GM18951 (cell line): ENCODE results near the gene AAR2.

ENCODE experiments used
- POLR2A ChIP-seq: IDR thresholded peaks from 4 replicates; pipeline ENCODE4 v1.6.1; 2011; ENCODE audit warnings: mild to moderate bottlenecking; ENCODE audit not compliant: insufficient read length, insufficient read depth; ENCODE audit errors: extremely low read depth
- in situ Hi-C: fragments of 300-500 bp; cut with MboI; formaldehyde crosslinking; loops from one replicate; pipeline ENCODE4 v1.12.0; 2022; ENCODE audit warnings: low sequenced_read_pairs, mixed read lengths, inconsistent platforms; ENCODE audit not compliant: unreplicated experiment

Gene AAR2

DNA sequence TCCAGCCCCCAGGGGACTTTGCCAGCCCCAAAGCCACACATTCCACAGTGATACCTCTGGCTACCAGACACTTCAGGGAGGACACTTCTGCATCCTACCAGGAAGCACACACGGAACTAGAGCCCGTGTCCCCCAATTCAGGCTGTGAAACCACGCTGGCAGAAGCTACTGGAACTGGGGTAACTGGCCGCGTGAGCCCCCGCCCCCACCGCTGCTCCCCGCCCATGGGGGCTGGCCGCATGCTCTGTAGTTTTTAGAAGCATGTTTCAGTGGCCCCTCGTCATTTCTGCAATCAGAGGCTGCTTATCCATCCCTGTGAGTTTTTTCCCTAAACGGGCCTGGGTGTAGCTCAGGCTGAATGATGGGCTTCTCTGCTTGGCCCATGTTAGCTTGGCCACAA is 28.7 kb upstream of the AAR2 start:
- in situ Hi-C loops: loop anchor here (10.0 kb wide), 1 partner anchor 227 kb away; no protein-coding TSS in a partner anchor

DNA sequence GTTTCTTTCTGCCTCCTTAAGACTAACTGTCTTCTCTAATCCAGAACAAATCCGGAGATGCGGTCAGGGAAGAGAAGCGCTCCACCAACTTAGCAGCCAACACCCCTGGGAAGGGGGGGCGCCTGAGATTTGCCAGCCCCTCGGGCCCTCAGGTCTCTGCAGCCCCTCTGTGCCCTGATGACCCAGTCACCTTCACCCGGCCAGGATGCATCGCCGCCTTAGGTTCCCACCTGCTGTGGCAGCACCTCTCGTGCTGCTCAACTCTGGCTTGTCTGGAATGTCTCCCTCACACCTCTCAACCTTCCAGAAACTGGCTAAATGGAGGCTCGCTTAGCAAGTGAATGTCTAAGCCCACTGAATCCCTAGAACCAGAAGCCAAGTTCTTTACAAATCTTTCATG is 28.0 kb upstream of the AAR2 start:
- in situ Hi-C loops: loop anchor here (10.0 kb wide), 1 partner anchor 227 kb away; no protein-coding TSS in a partner anchor
- no peak for TF ChIP-seq POLR2A

More for the DNA sequence above, 28.7 kb upstream of the AAR2 start:
- TF ChIP-seq POLR2A: no peak

DNA sequence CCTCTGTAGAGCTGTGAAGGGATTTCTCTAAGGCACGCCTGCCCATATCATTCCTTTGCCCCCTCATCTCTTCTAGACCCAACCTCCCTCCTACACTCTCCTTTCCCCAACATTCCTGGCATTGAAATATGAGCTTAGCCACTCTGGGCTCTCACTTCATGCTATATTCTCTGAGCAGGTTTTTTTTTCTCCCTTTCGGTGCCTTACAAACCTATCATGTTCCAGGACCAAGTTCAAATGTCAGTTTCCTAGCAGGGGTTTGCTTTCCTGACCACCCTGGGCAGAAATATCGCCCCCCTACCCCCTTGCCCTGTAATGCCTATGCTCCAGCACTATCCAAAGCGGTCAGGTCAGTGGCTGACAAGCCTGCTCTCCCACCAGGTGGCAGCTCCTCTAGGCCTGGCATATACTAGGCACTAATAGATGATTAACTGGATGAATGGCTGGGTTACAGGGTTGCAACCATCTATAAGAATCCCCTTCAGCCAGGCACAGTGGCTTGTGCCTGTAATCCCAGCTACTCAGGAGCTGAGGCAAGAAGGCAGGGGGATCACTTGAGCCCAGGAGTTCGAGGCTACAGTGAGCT is 25.7 kb upstream of the AAR2 start:
- TF ChIP-seq POLR2A: no peak
- in situ Hi-C loops: no loop called here

DNA sequence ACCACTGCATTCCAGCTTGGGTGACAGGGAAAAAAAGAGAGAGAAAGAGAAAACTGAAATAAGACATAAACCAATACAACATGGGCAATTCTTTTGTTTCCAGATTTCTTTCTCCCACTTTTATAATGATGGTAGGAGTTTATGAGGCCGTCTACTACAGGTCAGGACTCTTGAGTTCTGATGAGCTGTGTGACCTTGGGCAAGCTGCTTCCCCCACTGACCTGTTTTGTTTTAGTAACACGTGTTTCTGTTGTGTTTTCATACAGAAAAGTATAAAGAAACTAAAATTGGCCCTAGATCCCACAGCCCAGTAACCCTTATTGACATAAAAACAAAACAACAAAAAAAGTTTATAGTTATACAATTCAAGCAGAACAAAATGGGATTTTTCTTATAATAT is 22.9 kb upstream of the AAR2 start:
- in situ Hi-C loops: no loop called here
- TF ChIP-seq POLR2A: no peak

DNA sequence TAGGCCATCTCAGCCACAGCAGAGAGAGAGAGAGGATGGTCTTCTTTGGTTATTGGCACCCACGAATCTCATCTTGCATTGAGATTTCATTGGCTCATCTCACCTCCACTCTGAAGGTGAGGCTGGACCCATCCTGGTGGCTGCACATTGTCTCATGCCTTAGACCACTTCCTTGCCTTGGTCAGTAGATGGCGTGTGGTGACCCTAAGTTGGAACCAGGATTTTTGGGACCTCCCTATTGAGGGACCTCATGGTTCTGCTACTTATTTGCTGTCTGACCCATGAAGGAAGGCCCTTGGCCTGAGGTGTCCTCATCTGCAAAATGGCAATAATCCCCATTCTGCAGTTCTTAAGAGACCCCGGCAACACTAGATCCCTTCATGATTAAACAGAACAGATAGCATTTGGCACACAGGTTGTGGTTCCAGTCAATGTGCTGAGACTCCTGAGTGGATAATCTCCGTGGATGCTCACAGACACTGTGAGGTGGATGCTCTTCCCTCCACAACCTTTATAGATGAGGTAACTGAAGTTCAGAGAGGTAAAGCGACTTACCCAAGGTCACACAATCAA is 21.5 kb upstream of the AAR2 start:
- no peak for TF ChIP-seq POLR2A
- in situ Hi-C loops: no loop called here

- in situ Hi-C loops: no loop called here
- TF ChIP-seq POLR2A: no peak
These were observed 20.5 kb upstream of the AAR2 start for GRCh38 chr20:36215778-36216177.

DNA sequence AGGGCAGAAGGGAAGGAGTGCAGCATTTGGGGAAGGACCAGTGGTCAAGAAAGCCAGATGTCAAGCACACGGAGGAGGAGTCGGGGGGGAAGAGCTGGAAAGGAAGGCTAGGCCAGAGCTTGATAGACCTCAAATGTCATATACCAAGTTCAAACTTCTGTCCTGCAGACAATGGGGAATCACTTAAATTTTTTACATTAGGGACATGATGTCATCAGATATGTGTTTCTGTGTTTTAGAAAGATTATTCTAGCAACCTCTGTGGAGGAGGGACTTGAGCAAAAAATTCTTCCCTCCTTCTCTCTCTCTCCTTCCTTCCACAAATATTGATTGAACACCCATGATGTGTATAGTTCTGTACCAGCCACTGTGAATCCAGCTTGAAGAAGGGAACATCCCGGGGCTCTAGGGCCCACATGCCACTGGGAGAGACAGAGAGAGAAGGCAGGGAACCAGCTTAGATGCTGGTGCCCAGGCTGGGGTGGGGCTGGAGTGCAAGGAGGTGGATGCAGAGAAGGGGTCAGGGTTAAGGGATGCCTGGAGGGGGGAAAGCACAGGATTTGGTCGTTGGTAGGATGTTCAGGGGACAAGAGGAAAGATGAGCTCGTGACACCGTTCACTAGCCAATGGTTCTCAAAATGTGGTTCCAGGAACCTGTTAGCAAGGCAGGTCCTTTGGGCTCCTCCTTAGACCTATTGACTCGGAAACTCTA is 19.8 kb upstream of the AAR2 start:
- in situ Hi-C loops: no loop called here
- TF ChIP-seq POLR2A: no peak

GRCh38 chr20:36217226-36217625 is 19.1 kb upstream of the AAR2 start:
- in situ Hi-C loops: no loop called here
- TF ChIP-seq POLR2A: no peak

GRCh38 chr20:36218380-36219064 is 17.8 kb upstream of the AAR2 start:
- no peak for TF ChIP-seq POLR2A
- in situ Hi-C loops: no loop called here

DNA sequence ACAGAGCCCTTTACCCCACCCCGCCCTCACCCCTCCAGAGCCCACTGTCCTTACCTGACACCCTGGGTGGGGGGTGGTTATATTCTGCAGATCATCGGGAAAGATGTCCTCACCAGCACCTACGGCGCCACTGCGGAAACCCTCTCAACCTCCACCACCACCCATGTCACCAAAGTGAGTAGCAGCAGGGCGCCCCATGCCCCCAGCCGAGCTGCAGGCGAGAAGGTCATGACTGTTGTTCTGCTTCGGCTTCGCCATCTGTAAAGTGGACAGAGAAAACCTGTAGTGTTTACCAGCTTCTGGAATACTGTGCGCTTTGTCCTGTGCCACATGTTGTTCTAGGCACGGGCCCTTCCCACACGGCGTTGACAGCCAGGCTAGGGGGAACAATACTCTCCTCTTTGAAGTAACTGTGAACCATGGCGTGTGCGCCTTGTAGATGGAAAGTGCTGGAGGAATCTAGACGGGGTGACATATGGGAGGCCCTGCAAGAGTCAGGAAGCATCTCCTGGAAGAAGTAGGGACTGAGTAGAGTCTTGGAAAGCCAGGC is 16.5 kb upstream of the AAR2 start:
- in situ Hi-C loops: no loop called here
- no peak for TF ChIP-seq POLR2A

DNA sequence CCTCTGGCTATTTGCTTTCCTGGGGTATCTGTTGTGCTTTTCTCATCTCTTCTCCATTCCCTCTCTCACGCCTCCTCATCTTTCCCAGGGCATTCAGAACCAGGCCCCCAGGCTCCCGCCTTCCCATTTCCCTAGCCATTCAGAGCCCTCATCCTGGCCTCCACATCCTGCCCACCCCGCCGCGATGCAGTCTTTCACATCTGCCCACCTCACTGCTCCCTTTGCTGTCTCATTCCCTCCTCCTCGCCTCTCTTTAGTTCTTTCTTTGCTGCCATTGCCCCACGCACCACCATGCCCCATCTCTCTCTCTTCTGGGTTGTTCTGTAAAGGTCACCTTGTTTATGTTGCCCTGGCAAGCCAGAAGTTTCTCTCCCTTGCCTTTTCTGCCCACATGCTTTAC is 10.6 kb upstream of the AAR2 start:
- no peak for TF ChIP-seq POLR2A
- in situ Hi-C loops: no loop called here

DNA sequence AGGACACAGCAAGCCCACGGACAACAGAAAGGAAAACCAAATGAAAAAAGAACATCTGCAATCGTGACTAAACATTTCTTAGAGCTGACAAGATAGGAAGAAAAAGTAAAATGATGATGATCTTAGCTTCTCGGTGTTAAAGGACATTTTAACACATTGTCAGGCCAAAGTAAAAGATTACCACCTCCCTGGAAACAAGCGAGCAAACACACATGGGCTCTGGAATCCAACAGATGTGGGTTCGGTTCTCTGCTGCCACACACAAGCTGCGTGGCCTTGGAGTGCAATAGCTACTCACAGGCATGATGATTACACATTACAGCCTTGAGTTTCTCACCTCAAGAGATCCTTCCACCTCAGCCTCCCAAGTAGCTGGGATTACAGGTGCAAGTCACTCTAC is 7.5 kb upstream of the AAR2 start:
- in situ Hi-C loops: no loop called here
- no peak for TF ChIP-seq POLR2A

DNA sequence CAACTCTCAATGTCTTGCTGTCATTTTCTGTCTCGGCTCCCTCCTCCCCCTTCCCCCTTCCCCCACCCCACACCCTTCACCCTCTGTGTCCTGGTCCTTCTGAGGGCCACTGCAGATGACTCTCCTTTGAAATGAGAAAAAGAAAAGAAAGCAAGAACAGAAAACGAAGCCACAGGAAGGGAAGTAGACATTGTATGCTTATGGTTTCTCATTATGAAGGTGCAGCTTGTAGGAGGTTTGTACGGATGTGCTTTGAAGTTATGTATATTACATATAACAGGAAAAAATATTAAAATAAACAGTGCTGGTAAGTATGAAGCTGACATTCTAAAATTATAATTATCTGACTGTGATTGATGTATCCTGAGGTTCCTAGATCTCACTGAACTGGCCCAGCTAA is 6.3 kb upstream of the AAR2 start:
- TF ChIP-seq POLR2A: no peak
- in situ Hi-C loops: no loop called here
